DOHH2 (cell line): Measurements from ENCODE around the gene SCRN1.

Source experiments
- H3F3A ChIP-seq: fragments of 200-600 bp; sonication (generic), shearing (Covaris generic); 2 replicates; pipeline ENCODE4 v1.6.0; 2016; ENCODE audit warnings: antibody characterized with exemption, mild to moderate bottlenecking; ENCODE audit not compliant: control insufficient read depth, insufficient read depth
- H3K27ac ChIP-seq: fragments of 200-600 bp; sonication (generic); 2 replicates; pipeline ENCODE4 v1.5.1; 2014; ENCODE audit warnings: low read depth, mild to moderate bottlenecking, low read length, moderate library complexity
- H3K27me3 ChIP-seq: fragments of 200-600 bp; sonication (generic); 2 replicates; pipeline ENCODE4 v1.6.1; 2014; ENCODE audit warnings: mild to moderate bottlenecking, low read length, mixed read lengths; ENCODE audit not compliant: control insufficient read depth
- H3K36me3 ChIP-seq: fragments of 200-600 bp; sonication (generic); 2 replicates; pipeline ENCODE4 v1.6.1; 2014; ENCODE audit warnings: mild to moderate bottlenecking, low read length, moderate library complexity, mixed read lengths; ENCODE audit not compliant: control insufficient read depth
- H3K4me1 ChIP-seq: fragments of 200-600 bp; sonication (generic); 2 replicates; pipeline ENCODE4 v1.6.1; 2014; ENCODE audit warnings: mild to moderate bottlenecking, low read length, mixed read lengths; ENCODE audit not compliant: control insufficient read depth
- H3K4me2 ChIP-seq: fragments of 200-600 bp; sonication (generic); 2 replicates; pipeline ENCODE4 v1.6.0; 2014; ENCODE audit warnings: mild to moderate bottlenecking, low read length, moderate library complexity
- H3K4me3 ChIP-seq: fragments of 200-600 bp; sonication (generic); 2 replicates; pipeline ENCODE4 v1.5.1; 2014; ENCODE audit warnings: mild to moderate bottlenecking, low read length, mixed read lengths
- H3K79me2 ChIP-seq: fragments of 200-600 bp; sonication (generic); 2 replicates; pipeline ENCODE4 v1.6.1; 2014; ENCODE audit warnings: mild to moderate bottlenecking, low read length, mixed read lengths; ENCODE audit not compliant: control insufficient read depth
- H3K9me2 ChIP-seq: fragments of 200-600 bp; sonication (generic); replicated peaks from 2 replicates; pipeline ENCODE4 v1.6.1; 2014; ENCODE audit warnings: mild to moderate bottlenecking, low read length, mixed read lengths; ENCODE audit not compliant: control insufficient read depth
- H3K9me3 ChIP-seq: fragments of 200-600 bp; sonication (generic); 2 replicates; pipeline ENCODE4 v1.6.1; 2014; ENCODE audit warnings: antibody characterized with exemption, low read length, mixed read lengths; ENCODE audit not compliant: control insufficient read depth, insufficient read depth
- H4K20me1 ChIP-seq: fragments of 200-600 bp; sonication (generic); 2 replicates; pipeline ENCODE4 v1.6.0; 2014; ENCODE audit warnings: low read depth, mild to moderate bottlenecking, antibody characterized with exemption, low read length, moderate library complexity; ENCODE audit not compliant: control insufficient read depth, insufficient read depth
- CTCF ChIP-seq: fragments of 200-600 bp; sonication (generic); IDR thresholded peaks from one replicate; pipeline ENCODE4 v1.5.1; 2014; ENCODE audit warnings: antibody characterized with exemption, mild to moderate bottlenecking, low read depth, low read length; ENCODE audit not compliant: poor library complexity, severe bottlenecking
- EZH2phosphoT487 ChIP-seq: fragments of 200-600 bp; sonication (generic); IDR thresholded peaks from 2 replicates; pipeline ENCODE4 v1.6.1; 2017; ENCODE audit warnings: borderline replicate concordance, mild to moderate bottlenecking, antibody characterized with exemption, low read length, moderate library complexity, mixed read lengths

Gene SCRN1

GRCh38 chr7:29906200-29907022 is 83.2 kb downstream of the SCRN1 start:
- Histone ChIP-seq H3K4me1 (no peaks in the 10 kb centered on the region), H3F3A (no peaks in the 10 kb centered on the region), H3K4me3 (no peak overlapping the region), H3K9me2 (no peaks in the 10 kb centered on the region), H3K79me2 (no peaks in the 10 kb centered on the region), H3K27me3 (no peaks in the 10 kb centered on the region), H3K36me3 (no peaks in the 10 kb centered on the region), H3K9me3 (peaks cover 7% of the 10 kb centered on the region; the same call in 1 of the 2 replicates), H3K27ac (no peak overlapping the region), H4K20me1 (no peaks in the 10 kb centered on the region), H3K4me2 (no peak overlapping the region)
- no peak for TF ChIP-seq CTCF
- TF ChIP-seq EZH2phosphoT487 = no peak

- H3F3A ChIP-seq = no peaks in the 10 kb centered on the region
- H3K27me3 ChIP-seq = 0 out of 2 replicates have a peak, but pooled peaks cover 2% of the 10 kb centered on the region
- no peak overlapping the region for H3K27ac ChIP-seq
- TF ChIP-seq CTCF (no peak), EZH2phosphoT487 (no peak)
- no peaks in the 10 kb centered on the region for H3K79me2 ChIP-seq
- H3K9me3 ChIP-seq = no peaks in the 10 kb centered on the region
- H3K9me2 ChIP-seq = no peaks in the 10 kb centered on the region
- H3K4me1 ChIP-seq = no peaks in the 10 kb centered on the region
- no peak overlapping the region for H3K4me3 ChIP-seq
- no peaks in the 10 kb centered on the region for H3K36me3 ChIP-seq
- H4K20me1 ChIP-seq = no peaks in the 10 kb centered on the region
- H3K4me2 ChIP-seq = no peak overlapping the region
These were observed 88.9 kb downstream of the SCRN1 start for GRCh38 chr7:29900745-29901144.

GRCh38 chr7:29898301-29898700 is 91.3 kb downstream of the SCRN1 start:
- Histone ChIP-seq H3K79me2 (no peaks in the 10 kb centered on the region), H3K27me3 (0 out of 2 replicates have a peak, but pooled peaks cover 2% of the 10 kb centered on the region), H3K36me3 (no peaks in the 10 kb centered on the region), H3K9me2 (no peaks in the 10 kb centered on the region), H3K4me3 (no peak overlapping the region), H3K4me2 (no peak overlapping the region), H3F3A (no peaks in the 10 kb centered on the region), H3K4me1 (no peaks in the 10 kb centered on the region), H4K20me1 (no peaks in the 10 kb centered on the region), H3K27ac (no peak overlapping the region), H3K9me3 (no peaks in the 10 kb centered on the region)
- TF ChIP-seq CTCF = no peak
- TF ChIP-seq EZH2phosphoT487 = no peak
